K562 (cell line): Measurements from ENCODE around the gene SNX17. TPM values are rescaled to one million over a fixed set of nuclear protein-coding genes. Genes with fewer than 3 reads are reported as not detected.
A peak's percentile ranks its signal among the peaks of the same experiment; 100 is the strongest.

Experiments used
- BRD4 ChIP-seq: fragments of 200-600 bp; sonication (generic); IDR thresholded peaks from 2 replicates; pipeline ENCODE4 v1.6.1; 2017; ENCODE audit warnings: inconsistent platforms
- CBX3 ChIP-seq, 2 experiments: IDR thresholded peaks; 1 replicate in 1 of 2; 2 replicates in 1 of 2; pipeline ENCODE4 v1.6.1; 2012; ENCODE audit warnings: inconsistent platforms in 2 of 2, low read length in 2 of 2, borderline replicate concordance in 1 of 2, control low read depth in 1 of 2
- CHAMP1 ChIP-seq: fragments of 450-650 bp; IDR thresholded peaks from 2 replicates; pipeline ENCODE4 v1.6.1; 2016; ENCODE audit warnings: mild to moderate bottlenecking
- CHD4 ChIP-seq: fragments of 200-600 bp; sonication (generic); IDR thresholded peaks from 3 replicates; pipeline ENCODE4 v1.6.1; 2012; ENCODE audit warnings: low read depth, mild to moderate bottlenecking, mixed read lengths, low read length, inconsistent platforms; ENCODE audit not compliant: insufficient read depth, insufficient replicate concordance, poor library complexity, severe bottlenecking
- CTBP1 ChIP-seq: fragments of 450-650 bp; IDR thresholded peaks from 2 replicates; pipeline ENCODE4 v1.6.1; 2016; ENCODE audit warnings: borderline replicate concordance
- DDX20 ChIP-seq: fragments of 450-650 bp; IDR thresholded peaks from 2 replicates; pipeline ENCODE4 v1.6.1; 2016; ENCODE audit warnings: missing genetic modification characterization, low read depth, mild to moderate bottlenecking, missing compliant biosample characterization, moderate library complexity
- EP400 ChIP-seq: fragments of 450-650 bp; IDR thresholded peaks from 2 replicates; pipeline ENCODE4 v1.6.1; 2017; ENCODE audit warnings: antibody characterized with exemption, mild to moderate bottlenecking, moderate library complexity
- ETS1 ChIP-seq: conservative IDR thresholded peaks from 2 replicates; pipeline ENCODE4 v1.6.1; 2011; ENCODE audit warnings: low read depth, mild to moderate bottlenecking, low read length; ENCODE audit not compliant: control insufficient read depth
- HNRNPL ChIP-seq: fragments of 200-400 bp; formaldehyde crosslinking; IDR thresholded peaks from 2 replicates; pipeline ENCODE4 v1.6.1; 2017; ENCODE audit warnings: low read depth, mild to moderate bottlenecking, low read length
- MCM3 ChIP-seq: fragments of 450-650 bp; IDR thresholded peaks from 2 replicates; pipeline ENCODE4 v1.6.1; 2016
- MXI1 ChIP-seq: IDR thresholded peaks from 2 replicates; pipeline ENCODE4 v1.6.1; 2011; ENCODE audit warnings: low read depth, mild to moderate bottlenecking, improper control_type of control experiment, low read length
- NR4A1 ChIP-seq, 2 experiments: fragments of 250-450 bp in 1 of 2; fragments of 450-650 bp in 1 of 2; sonication (Bioruptor Pico) in 1 of 2; IDR thresholded peaks; 2 replicates each; pipeline versions ENCODE4 v1.4.0 to v1.6.1; 2016 to 2020; ENCODE audit warnings: mild to moderate bottlenecking in 2 of 2, missing compliant biosample characterization in 1 of 2, missing genetic modification characterization in 1 of 2, moderate library complexity in 1 of 2
- PKNOX1 ChIP-seq: fragments of 450-650 bp; IDR thresholded peaks from 2 replicates; pipeline ENCODE4 v1.6.1; 2016
- RBM34 ChIP-seq: fragments of 200-400 bp; formaldehyde crosslinking; IDR thresholded peaks from 2 replicates; pipeline ENCODE4 v1.6.1; 2018; ENCODE audit warnings: low read length, borderline replicate concordance; ENCODE audit not compliant: insufficient read depth
- TAL1 ChIP-seq: fragments of 450-650 bp; IDR thresholded peaks from 2 replicates; pipeline ENCODE4 v1.6.1; 2016; ENCODE audit warnings: mild to moderate bottlenecking
- TGIF2 ChIP-seq: sonication (generic); formaldehyde crosslinking; IDR thresholded peaks from 2 replicates; pipeline ENCODE4 v1.8.1; 2022; ENCODE audit warnings: mild to moderate bottlenecking, missing genetic modification reagents, moderate library complexity
- ZKSCAN3 ChIP-seq: fragments of 250-450 bp; sonication (Bioruptor Pico); IDR thresholded peaks from 2 replicates; pipeline ENCODE4 v1.4.0; 2020
- ZNF212 ChIP-seq: fragments of 450-650 bp; formaldehyde crosslinking; IDR thresholded peaks from 2 replicates; pipeline ENCODE4 v1.4.0; 2020; ENCODE audit warnings: mild to moderate bottlenecking
- ZNF282 ChIP-seq: sonication (generic); formaldehyde crosslinking; IDR thresholded peaks from 2 replicates; pipeline ENCODE4 v1.8.1; 2023; ENCODE audit warnings: missing genetic modification reagents
- ZNF398 ChIP-seq: fragments of 250-450 bp; sonication (Bioruptor Pico); IDR thresholded peaks from 2 replicates; pipeline ENCODE4 v1.8.0; 2021; ENCODE audit warnings: moderate library complexity, mild to moderate bottlenecking, inconsistent platforms
- ZNF766 ChIP-seq: fragments of 200-800 bp; sonication (Bioruptor generic); conservative IDR thresholded peaks from 2 replicates; pipeline ENCODE4 v1.6.1; 2016; ENCODE audit warnings: missing genetic modification characterization, missing compliant biosample characterization
- polyA plus RNA-seq, 8 experiments: library from polyadenylated mRNA; depleted of rRNA in 4 of 8; stranded (reverse) in 5 of 8; unstranded in 3 of 8; fragments of >200 nt; fragmentation: Nextera tagmentation in 2 of 8; fragmentation: Illumina TruSeq in 1 of 8; extraction: Ambion mirVana in 2 of 8; extraction: Trizol in 1 of 8; gene quantifications; 2 replicates each; pipeline versions ENCODE4 v1.2.1 to v1.2.3, GENCODE V29; 2011 to 2014; ENCODE audit warnings: inconsistent platforms in 1 of 8, missing spikeins in 1 of 8
- total RNA-seq, 7 experiments: library from RNA; depleted of rRNA in 6 of 7; stranded (reverse); fragments of >200 nt in 6 of 7; fragmentation: Illumina TruSeq in 2 of 7; extraction: Trizol in 2 of 7; gene quantifications; 2 replicates each; pipeline versions ENCODE4 v1.2.1 to v1.2.3, GENCODE V29; 2011 to 2021; ENCODE audit warnings: low replicate concordance in 1 of 7

The SNX17 gene
- total and polyA plus RNA-seq, 9 of the 15 experiments (the other 6 are each of a cell fraction or from before 2014, with no cell fraction given) = 3.0 to 75.7 (median 54.6) TPM

GRCh38 chr2:27370026-27370815, at the start of gene SNX17, which contains the start of gene EIF2B4 (continued):
- no peak for TF ChIP-seq CHD4
- TF ChIP-seq ZKSCAN3 (CRISPR knock-in tag) = no peak
- 0 out of 2 replicates have a peak, but pooled peaks have one; percentile 88 for TF ChIP-seq NR4A1 (CRISPR knock-in tag; IDR thresholded peaks at IDR 0.05)
- TF ChIP-seq NR4A1 (tag; IDR thresholded peaks at IDR 0.05) = 0 out of 2 replicates have a peak, but pooled peaks have one; percentile 47
- TF ChIP-seq HNRNPL = peak; percentile 72; the same call in 1 of the 2 replicates
- TF ChIP-seq ZNF212 (CRISPR knock-in tag) = no peak
- TF ChIP-seq TGIF2 (CRISPR knock-in tag) = peak; percentile 55; the same call in 1 of the 2 replicates
- peak; percentile 89 for TF ChIP-seq EP400
- no peak; the same call in 1 of the 2 replicates for TF ChIP-seq CHAMP1
- peak; percentile 93 for TF ChIP-seq CTBP1
- peak; percentile 82 for TF ChIP-seq ZNF766 (CRISPR knock-in tag)
- no peak for TF ChIP-seq MCM3
- TF ChIP-seq ETS1 = peak; percentile 99
- no peak for TF ChIP-seq ZNF282 (CRISPR knock-in tag)
- TF ChIP-seq CBX3 (IDR thresholded peaks at IDR 0.05; ENCODE audit: borderline replicate concordance in 1 of 2, low read length in 2 of 2) = peak in 1 of 2 experiments; percentile 63; a peak in 1 of 3 replicates
- TF ChIP-seq PKNOX1 = peak; percentile 14; the same call in 1 of the 2 replicates
- peak; percentile 75 for TF ChIP-seq MXI1
- TF ChIP-seq DDX20 (tag) = no peak
- 0 out of 2 replicates have a peak, but pooled peaks have one; percentile 76 for TF ChIP-seq RBM34
- 0 out of 2 replicates have a peak, but pooled peaks have one; percentile 9 for TF ChIP-seq BRD4
- no peak for TF ChIP-seq TAL1
- TF ChIP-seq ZNF398 (CRISPR knock-in tag) = no peak
